GM18870 (cell line): Measurements from ENCODE around the gene ORC1.
"Not testable (repeated sequence)": the region's sequence is repeated elsewhere in the genome, so short reads cannot be mapped to it uniquely, and the experiment has no call there.

ENCODE experiments used
- ATAC-seq: cut with Tn5 transposase; IDR thresholded peaks from one replicate; pipeline ENCODE4 v1.9.1; 2021; ENCODE audit warnings: moderate library complexity; ENCODE audit not compliant: unreplicated experiment

Gene ORC1

GRCh38 chr1:52393174-52393573 is 11.0 kb downstream of the ORC1 start:
- ATAC-seq = no peak

- no peak for ATAC-seq
These were observed 17.8 kb downstream of the ORC1 start for GRCh38 chr1:52386458-52386857.

GRCh38 chr1:52385376-52385775 is 18.8 kb downstream of the ORC1 start:
- no peak for ATAC-seq

GRCh38 chr1:52369851-52370250 is 34.4 kb downstream of the ORC1 start:
- not testable (repeated sequence) for ATAC-seq

DNA sequence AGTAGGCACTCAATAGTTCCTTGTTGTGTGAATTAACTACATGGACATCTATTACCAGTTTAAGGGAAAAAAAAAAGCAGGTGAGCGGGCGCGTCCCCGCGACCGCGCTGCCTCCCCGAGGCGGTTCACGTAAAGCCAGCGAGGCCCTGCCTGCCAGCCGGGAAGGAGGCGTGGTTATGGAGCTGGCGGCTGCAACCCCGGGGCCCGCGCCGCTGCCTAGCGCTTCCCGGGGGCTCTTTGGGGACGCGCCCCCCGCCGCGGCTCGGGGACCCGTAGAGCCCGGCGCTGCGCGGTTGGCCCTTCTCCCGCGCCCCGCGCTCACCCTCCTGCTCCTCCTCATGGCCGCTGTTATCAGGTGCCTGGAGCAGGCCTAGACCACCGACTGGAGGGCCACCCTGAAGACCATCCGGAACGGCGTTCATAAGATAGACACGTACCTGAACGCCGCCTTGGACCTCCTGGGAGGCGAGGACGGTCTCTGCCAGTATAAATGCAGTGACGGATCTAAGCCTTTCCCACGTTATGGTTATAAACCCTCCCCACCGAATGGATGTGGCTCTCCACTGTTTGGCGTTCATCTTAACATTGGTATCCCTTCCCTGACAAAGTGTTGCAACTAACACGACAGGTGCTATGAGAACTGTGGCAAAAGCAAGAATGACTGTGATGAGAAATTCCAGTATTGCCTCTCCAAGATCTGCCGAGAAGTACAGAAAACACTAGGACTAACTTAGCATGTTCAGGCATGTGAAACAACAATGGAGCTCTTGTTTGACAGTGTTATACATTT is 35.6 kb downstream of the ORC1 start:
- no peak for ATAC-seq

DNA sequence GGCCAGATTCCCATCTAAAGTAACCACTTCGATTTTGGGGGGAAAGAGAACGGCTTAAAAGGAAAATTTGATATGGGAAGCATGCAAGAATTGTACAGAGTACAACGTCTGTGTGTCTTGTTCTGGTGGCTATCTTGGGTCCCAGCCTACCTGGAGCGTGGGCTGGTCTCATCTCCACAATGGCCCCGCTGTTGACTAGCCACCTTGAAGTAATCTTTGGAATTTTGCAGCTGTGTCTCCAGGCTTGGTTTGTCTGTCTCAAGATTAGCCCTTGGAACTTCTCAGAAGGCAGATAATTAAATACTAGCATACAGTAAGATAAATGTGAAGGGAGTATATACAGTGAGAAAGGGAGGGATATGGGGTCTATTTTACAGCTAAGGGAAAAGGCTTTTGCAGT is 37.0 kb downstream of the ORC1 start:
- no peak for ATAC-seq

DNA sequence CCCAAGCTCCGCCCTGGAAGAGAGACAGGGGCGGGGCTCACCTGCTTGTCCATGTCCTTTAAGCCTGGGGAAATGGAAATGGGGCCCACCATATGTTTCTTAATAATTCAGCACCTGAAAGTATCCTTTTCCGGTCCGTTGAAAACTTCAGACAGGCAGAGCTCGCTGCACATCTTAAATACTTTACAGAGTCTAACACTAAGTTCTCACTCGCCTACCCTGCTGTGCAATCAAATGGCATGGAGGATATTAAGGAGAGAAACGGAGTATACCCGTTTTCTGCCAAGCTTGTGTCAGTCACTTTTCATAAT is 37.8 kb downstream of the ORC1 start:
- ATAC-seq = no peak

GRCh38 chr1:52365746-52366516 is 38.3 kb downstream of the ORC1 start, which contains the start of gene CC2D1B:
Gene CC2D1B (minus strand): TSS chr1:52366205. CDS start chr1:52364620, 1,585 bp downstream.
- peak; percentile 72 for ATAC-seq

DNA sequence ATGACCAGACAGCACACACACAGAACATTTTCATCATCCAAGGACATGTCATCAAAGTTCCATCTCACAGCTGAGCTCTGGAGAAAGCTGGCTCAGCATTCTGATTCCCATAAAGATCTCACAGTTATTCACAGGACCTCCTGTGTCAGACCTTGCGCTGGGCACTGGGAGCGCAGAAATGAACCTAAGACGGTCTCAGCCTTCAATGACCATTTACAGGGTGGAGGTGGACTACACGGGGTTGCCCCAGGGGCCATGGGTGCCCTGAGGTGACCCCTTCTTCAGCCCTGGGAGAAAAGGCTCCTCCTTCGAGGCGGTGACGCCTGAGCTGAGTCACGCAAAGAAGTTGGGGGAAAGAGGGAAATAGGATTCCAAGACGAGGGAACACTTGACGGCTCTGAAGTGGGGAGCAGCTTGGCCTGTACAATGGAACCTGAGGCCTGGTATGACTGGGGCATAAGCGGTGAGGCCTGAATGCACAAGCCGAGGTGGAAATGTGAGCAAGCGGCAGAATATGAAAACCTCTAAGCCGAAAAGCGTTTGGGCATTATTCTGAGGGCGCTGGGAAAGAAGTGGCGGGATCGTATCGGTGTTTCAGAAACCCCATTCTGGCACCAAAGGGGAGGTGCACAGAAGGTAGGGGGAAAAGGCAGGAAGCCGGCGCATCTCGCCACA is 39.0 kb downstream of the ORC1 start:
- ATAC-seq = no peak

DNA sequence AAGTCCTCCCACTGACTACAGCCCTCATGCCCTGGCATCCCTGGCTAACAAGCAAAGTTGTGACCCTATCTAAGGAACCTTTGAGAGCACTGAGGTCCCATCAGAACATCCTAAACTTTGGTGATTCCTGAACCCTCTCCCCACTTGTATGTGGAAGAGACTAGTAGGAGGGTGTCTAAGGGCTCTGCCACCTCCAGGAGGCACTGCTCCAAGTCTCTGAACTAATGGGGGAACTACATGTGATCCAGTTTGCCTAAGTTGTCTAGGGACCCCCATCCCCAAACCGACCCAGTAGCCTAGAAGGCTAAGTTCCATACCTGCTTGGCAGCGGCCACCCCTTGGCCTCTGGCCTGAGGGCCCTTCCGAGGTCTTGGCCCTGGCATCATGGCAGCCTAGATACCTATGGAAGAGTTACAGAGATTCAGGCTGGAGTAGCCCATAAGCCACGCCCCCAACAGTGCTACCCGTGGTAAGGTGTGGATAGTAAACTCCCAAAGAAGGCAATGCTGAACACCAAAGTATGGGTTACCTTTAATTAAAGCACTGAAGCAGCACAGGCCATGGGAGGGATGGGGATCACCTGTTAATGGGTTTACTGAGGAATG is 39.9 kb downstream of the ORC1 start:
- ATAC-seq = no peak

- ATAC-seq = no peak
These were observed 43.6 kb downstream of the ORC1 start for GRCh38 chr1:52360595-52360968.

DNA sequence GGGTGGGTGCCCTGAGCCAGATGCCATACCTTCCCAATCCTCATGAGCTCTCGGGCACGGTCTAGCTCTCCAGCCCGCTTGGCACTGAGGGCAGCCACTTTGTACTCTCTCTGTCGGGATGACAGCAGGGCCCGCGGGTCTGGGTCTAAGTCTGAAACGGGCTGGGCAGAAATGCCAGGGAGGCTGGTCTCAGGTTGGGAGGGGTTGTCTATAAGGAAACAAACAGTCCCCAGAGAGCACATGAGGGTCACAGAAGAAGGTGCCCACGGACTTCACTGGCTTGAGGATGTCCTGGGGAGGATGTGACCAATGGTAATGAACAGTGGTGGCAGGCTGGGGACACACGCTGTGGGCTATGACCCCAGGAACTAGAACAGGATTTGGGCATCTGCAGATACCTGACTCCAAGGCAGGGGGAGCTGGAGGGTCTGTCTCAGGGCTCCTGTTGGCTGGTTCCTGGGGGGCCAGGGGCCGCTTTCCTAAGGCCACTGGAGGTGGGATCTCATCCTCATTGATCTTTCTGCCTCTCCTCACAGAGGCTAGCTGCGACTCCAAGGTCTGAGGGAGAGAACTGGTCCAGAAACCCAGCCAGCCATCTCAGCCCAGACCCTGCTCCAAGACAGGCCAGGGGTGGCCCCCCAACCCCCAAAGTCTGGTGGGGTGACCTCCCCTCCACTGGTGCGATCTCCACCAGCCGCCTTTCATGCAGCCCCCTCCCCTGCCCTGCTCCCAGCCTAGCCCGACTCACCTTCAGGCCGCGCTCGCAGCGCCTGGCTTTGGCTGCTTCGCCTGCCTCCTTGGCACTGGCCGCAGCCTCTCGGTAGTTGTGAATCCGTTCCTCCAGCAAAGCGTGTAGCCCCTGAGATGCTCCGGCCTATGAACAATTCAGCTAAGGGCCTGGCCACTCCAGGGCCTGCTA is 44.3 kb downstream of the ORC1 start:
- no peak for ATAC-seq

- ATAC-seq = no peak
These were observed 45.2 kb downstream of the ORC1 start for GRCh38 chr1:52358851-52359497.

DNA sequence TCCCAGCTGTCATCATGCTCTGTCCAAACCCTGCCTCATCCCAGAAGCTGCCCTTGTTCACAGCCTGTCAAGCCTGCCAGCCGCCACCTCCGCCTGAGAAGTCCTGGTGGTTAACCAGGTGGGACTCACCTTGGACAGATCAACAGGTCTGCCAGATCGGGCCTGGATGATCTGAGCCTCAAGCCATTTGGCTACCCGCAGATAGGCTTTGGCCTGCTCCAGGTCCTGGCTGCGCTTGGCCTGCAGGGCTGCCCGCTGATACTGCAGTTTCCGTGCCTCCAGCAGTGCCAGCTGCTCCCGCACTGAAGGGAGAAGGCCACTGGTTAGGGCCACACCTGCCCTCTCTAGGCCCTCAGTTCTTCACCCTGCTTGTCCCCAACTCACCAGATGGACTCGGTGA is 46.8 kb downstream of the ORC1 start:
- no peak for ATAC-seq

DNA sequence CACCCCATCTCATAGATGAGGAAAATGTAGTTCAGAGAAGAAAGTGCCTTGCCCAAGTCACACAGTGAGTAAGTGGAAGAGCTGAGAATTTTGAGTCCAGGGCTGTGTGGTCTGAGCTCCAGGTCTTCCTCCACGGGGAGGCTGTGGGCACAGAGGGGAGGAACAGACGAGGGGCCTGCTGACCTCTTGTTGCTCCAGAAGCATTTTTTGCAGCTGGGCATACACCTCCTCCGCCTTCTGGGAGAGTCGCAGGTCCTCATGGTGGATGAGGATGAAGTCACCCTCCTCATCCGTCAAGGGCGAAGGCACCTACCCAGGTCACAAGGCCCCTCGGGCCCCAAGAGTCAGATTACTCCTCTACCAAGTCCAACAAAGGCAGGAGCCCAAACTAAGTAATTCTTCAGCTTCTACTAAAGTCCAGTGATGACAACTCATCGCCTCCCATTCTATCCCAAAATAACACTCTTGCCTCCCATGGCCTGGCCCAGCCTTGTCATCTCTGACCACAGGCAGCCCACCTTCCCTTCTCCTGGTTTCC is 47.3 kb downstream of the ORC1 start:
- no peak for ATAC-seq

DNA sequence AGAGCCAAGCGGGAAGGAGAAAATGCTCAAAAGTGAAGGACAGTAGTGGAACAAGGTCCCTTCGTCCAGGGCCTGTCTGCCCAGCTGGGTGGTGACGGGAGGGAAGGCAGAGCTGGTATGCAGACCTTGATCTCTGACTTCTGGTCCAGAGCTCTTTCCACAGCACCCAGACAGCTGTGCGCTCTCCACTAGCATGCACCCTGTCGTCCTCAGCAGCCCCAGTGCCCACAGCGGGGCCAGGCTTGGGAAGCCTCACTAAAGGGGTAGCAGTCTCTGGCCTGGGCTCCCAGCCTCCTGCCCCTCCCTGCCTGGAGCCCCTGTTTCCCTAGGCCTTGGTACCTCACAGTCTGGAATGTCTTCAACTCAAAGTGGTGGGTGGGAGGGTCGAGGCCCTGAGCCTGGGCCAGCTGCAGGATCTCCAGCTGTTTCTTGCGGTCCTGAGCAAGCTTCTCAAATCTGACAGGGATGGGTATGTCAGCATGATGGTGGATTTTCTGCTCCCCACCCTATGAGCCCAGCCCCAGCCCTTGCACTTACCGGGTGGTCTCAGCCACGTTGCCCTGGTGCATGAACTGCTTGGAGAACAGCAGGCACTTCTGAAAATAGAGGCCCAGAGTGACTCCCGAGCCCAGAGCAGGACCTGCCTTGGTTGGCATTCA is 48.2 kb downstream of the ORC1 start:
- no peak for ATAC-seq

GRCh38 chr1:52355436-52355835 is 48.8 kb downstream of the ORC1 start:
- ATAC-seq = no peak

- no peak for ATAC-seq
These were observed 51.5 kb downstream of the ORC1 start for GRCh38 chr1:52352690-52353089.

- no peak for ATAC-seq
These were observed 55.4 kb downstream of the ORC1 start for GRCh38 chr1:52348704-52349300.
